A549 treated with RU486 at 1 μM for 4 hours (cell line): ENCODE data around the gene FAM174A. TPM values are rescaled to one million over a fixed set of nuclear protein-coding genes. Genes with fewer than 3 reads are reported as not detected.

ENCODE experiments used
- total RNA-seq: library from RNA; stranded (reverse); fragments of 200-300 nt; extraction: Qiagen RNA extraction; gene quantifications from 5 replicates; pipeline ENCODE4 v1.2.3, GENCODE V29; 2022; ENCODE audit warnings: low read depth

The FAM174A gene
- total RNA-seq = 11.4 to 17.9 TPM (median 12.5 TPM) in 5 replicates

GRCh38 chr5:100535060-100536005, at the start of gene FAM174A:
Gene FAM174A, plus strand, starts transcription at chr5:100535374. Its CDS starts 157 bp downstream, at chr5:100535531.

